ENCODE measurements around the gene SPR. TPM values are rescaled to one million over a fixed set of nuclear protein-coding genes. Genes with fewer than 3 reads are reported as not detected.

The SPR gene
- total and polyA plus RNA-seq, 2 donors (not counting 3 experiments of a cell fraction or from before 2014, with no cell fraction given) = 22.0 to 27.6 TPM

DNA sequence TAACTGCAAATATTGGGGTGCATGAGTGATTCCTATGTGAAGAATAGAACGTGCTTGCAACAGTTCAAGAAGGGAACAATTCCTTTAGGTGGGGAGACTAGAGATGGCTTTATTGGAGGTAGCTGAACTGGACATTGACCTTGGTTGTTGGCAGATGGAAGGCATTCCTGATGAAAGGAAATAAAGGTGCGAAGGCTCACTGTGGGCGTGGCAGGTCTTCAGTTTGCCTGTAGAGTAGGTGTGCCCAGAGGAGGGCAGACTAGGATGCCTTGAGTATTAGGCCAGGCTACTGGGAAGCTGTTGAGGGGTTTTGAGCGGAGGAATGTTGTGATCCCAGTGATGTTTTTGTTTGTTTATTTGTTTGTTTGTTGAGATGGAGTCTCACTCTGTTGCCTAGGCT lies 2.8 kb downstream of the SPR start:
- Histone ChIP-seq H3K36me3 (ENCODE audit: control insufficient read depth in 2 of 2, extremely low read depth in 1 of 2, insufficient read depth in 2 of 2, low read length in 2 of 2) (peaks cover 0 to 9% of the 10 kb centered on the region in 2 experiments), H3K4me3 (replicated peaks in 1 of 3; ENCODE audit: insufficient read depth in 1 of 3, low read depth in 1 of 3, low read length in 3 of 3) (no peak overlapping the region), H3K4me1 (ENCODE audit: control insufficient read depth, extremely low read depth, insufficient read depth, low read length) (peaks cover 13% of the 10 kb centered on the region), H3K4me2 (ENCODE audit: insufficient read depth, low read length) (no peak overlapping the region), H3K9ac (replicated peaks; ENCODE audit: extremely low read depth, insufficient read depth, low read length) (no peak overlapping the region), H3K9me1 (replicated peaks; ENCODE audit: control insufficient read depth, extremely low read depth, insufficient read depth, low read length) (no peaks in the 10 kb centered on the region), H3K27ac (ENCODE audit: insufficient read depth, low read depth, low read length) (no peak overlapping the region), H3K9me3 (replicated peaks; ENCODE audit: control insufficient read depth, insufficient read depth, low read length) (no peaks in the 10 kb centered on the region), H3K79me2 (ENCODE audit: control insufficient read depth, insufficient read depth, low read length) (no peaks in the 10 kb centered on the region), H3K27me3 (ENCODE audit: control insufficient read depth in 2 of 2, insufficient read depth in 2 of 2, low read length in 2 of 2) (no peaks in the 10 kb centered on the region), H4K20me1 (replicated peaks; ENCODE audit: control insufficient read depth, extremely low read depth, insufficient read depth, low read length) (no peaks in the 10 kb centered on the region), H2AFZ (ENCODE audit: low read depth, low read length) (no peak overlapping the region)
- BruUV-seq (replicated peaks) = no TSS peak
- ChIA-PET POLR2A (no interaction called here), CTCF (interaction anchor here (0.6 to 10.7 kb wide), 5 partner anchors 27 to 1006 kb away, joined by 3 to 261 read pairs (median 4); no protein-coding TSS in a partner anchor)
- intact Hi-C loops (cut with micrococcal nuclease) = no loop called here
- dilution Hi-C loops (cut with MboI; ENCODE audit: extremely low pct_ligation_motif_present, low sequenced_read_pairs) = no loop called here
- FAIRE-seq = no peak
- TF ChIP-seq POLR2A (IDR thresholded peaks at IDR 0.05; ENCODE audit: low read depth, low read length) (no peak), GATA2 (IDR thresholded peaks at IDR 0.05; ENCODE audit: insufficient read depth, insufficient read length, low read depth, low read length) (no peak), MYC (IDR thresholded peaks at IDR 0.05; ENCODE audit: low read depth, low read length) (no peak), JUN (IDR thresholded peaks at IDR 0.05; ENCODE audit: borderline replicate concordance, insufficient read depth, insufficient read length, low read depth) (no peak), EZH2 (IDR thresholded peaks at IDR 0.05; ENCODE audit: borderline replicate concordance, low read depth, low read length, severe bottlenecking) (no peak), FOS (IDR thresholded peaks at IDR 0.05; ENCODE audit: borderline replicate concordance, insufficient read depth, low read length) (no peak), POLR2AphosphoS5 (IDR thresholded peaks at IDR 0.05; ENCODE audit: insufficient read depth, low read depth, low read length) (no peak)
- TF ChIP-seq, protein P1, sequence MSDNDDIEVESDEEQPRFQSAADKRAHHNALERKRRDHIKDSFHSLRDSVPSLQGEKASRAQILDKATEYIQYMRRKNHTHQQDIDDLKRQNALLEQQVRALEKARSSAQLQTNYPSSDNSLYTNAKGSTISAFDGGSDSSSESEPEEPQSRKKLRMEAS (IDR thresholded peaks at IDR 0.05; ENCODE audit: insufficient read depth, insufficient read length) = no peak
- TF ChIP-seq, protein P2, sequence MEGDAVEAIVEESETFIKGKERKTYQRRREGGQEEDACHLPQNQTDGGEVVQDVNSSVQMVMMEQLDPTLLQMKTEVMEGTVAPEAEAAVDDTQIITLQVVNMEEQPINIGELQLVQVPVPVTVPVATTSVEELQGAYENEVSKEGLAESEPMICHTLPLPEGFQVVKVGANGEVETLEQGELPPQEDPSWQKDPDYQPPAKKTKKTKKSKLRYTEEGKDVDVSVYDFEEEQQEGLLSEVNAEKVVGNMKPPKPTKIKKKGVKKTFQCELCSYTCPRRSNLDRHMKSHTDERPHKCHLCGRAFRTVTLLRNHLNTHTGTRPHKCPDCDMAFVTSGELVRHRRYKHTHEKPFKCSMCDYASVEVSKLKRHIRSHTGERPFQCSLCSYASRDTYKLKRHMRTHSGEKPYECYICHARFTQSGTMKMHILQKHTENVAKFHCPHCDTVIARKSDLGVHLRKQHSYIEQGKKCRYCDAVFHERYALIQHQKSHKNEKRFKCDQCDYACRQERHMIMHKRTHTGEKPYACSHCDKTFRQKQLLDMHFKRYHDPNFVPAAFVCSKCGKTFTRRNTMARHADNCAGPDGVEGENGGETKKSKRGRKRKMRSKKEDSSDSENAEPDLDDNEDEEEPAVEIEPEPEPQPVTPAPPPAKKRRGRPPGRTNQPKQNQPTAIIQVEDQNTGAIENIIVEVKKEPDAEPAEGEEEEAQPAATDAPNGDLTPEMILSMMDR (IDR thresholded peaks at IDR 0.05; ENCODE audit: extremely low read depth in 1 of 2, insufficient read depth in 1 of 2, low read depth in 1 of 2, low read length in 2 of 2) = no peak
- no peak for DNase-seq (ENCODE audit: low read depth, low spot score)
